NCI-H1105 treated with DMSO at 0.1 percent for 48 hours (cell line): ENCODE results near the gene DPYD.

Source experiments
- DNase-seq: peaks from one replicate; lab custom pipeline; 2025; lab: John Stamatoyannopoulos, UW

Gene DPYD

DNA sequence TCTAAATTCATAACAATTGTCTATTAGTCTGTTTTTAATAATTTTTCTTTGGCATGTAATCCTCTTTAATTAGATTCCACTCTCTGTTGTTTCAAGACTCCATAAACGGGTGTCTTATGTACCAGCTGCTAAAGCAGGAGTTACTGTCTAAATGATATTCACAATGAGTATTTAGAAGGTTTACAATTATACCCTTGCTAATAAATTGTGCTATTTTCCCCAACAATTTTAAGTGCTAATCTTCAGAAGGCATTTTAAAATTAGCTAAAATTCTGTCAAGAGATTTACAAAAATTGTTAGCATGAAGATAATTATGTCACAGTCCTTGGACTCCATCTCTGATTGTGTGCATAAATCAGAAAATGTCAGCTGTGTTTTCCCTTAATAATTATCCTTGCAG, 83.7 kb downstream of the DPYD start:
- peak; percentile 78 for DNase-seq

DNA sequence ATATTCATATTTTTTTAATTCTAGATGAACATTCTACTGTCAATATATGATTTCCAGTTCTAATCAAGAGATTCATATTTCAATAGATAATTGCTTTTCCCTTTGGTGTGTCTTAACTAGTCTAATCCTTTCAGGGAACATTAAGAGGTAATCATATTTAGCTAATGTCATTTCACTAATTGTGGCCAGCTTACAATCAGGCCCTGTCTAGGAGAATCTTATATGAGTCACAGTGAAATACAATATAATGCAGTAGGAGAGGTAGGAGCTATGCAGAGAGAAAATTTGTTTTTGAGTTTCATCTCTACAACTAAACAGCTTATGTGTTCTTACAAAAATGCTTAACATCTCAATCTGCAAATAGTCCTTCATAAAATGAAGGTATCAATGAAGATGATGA, 85.9 kb downstream of the DPYD start:
- peak; percentile 67 for DNase-seq

DNA sequence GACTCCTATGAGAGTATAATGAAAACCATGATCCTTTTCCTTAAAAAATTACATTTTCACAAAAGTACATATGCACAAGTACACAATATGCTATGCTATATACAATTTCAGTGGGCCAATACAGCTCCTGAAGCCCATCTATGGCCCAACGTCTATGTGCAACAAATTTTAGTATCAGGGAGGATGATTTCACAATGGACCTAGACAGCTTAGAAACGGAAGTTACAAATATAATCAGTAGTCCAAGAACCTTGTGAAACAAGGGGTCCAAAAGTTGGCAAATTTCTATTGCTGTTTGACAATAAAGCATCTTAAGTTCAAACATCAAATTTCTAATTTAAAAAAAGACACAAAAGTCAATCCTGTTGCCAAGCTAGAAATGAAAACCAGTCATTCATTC, 87.0 kb downstream of the DPYD start:
- DNase-seq = no peak

DNA sequence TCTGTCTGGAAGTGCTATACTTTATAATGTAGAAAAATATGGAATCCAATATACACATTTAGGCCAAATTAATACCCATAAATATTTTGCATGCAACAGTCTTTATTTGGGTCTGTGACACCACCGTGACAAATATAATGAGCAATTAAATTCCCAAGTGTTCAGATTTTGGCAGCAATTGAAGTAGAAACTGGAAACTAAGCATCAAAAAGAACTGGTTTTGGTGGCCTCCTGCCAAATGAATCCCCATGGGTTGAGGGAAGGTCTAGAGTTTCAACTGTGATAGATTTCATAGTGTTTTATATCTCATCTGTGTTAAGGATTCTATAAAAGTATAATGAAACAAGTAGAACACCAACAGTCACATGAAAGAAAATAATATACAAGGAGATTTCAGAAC, 88.4 kb downstream of the DPYD start:
- peak; percentile 99 for DNase-seq

DNA sequence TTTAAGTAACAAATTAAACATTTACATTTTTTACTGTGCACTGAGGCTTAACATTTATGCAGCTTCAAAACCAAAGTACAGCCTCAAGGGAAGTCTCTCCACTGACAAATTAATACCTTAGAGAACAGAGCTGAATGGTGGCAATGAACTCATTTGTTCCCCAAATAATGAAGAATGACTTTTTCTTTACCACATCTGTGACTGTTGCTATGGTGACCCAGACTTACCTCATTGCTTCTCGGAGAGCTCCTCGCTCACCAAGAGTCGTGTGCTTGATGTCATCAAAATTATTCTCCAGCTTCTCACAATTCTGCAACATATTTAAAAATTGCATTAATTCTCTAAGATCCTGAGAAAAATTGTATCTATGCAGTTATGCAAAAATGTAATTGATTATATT, 92.9 kb downstream of the DPYD start:
- DNase-seq = no peak

DNA sequence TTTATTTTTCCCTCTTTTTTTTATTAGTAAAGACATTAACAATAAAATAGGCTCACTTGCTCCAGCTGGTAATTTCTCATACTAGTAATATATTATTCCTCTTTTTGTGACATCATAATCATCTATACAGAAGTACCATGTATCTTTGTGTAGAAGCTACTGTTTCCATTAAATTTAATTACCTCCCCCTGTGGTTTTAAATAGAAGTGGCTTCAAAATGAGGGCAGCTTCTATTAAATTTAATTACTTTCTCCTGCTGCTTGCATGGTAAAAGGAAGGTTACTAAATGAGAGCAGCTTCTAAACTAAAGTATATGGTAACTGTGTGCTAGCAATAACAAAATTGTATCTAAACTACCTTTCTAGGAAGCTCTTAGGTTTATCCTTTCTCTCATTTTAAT, 94.0 kb downstream of the DPYD start:
- peak; percentile 99 for DNase-seq

DNA sequence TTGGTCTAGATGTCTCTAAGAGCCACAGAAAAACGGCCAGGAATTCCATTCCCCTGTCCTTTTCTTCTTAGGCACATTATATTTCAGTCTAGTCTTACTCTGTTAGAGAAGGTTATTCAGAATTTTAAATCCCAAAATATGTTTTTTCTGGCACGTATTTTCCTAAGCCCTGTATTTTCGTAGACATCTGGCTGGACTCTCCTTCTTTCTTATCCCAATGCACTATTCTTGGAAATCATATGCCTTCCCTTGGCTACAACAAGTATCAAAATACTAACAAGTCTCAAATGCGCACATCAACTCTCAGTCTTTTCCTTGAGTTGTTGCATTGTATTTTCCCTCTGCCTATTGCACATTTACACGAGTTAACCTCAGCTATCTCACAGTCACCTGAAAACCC, 96.2 kb downstream of the DPYD start:
- no peak for DNase-seq

DNA sequence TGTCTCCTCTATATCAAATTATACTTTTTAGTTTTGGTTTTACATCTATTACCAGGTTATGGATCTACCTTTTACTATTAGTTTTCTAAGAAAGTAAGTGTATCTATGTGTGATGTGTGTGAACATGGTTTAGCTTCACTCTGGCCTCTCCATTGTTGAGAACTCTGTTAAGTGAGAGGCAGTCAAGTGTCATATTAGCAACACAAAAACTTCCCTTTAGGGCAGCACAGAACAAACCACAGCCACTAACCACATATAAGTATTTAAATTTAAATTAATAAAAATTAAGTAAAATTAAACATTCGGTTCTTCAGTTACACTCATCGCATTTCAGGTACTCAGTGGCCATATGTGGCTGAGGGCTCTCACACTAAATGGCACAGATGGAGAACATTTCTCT, 96.6 kb downstream of the DPYD start:
- DNase-seq = no peak

DNA sequence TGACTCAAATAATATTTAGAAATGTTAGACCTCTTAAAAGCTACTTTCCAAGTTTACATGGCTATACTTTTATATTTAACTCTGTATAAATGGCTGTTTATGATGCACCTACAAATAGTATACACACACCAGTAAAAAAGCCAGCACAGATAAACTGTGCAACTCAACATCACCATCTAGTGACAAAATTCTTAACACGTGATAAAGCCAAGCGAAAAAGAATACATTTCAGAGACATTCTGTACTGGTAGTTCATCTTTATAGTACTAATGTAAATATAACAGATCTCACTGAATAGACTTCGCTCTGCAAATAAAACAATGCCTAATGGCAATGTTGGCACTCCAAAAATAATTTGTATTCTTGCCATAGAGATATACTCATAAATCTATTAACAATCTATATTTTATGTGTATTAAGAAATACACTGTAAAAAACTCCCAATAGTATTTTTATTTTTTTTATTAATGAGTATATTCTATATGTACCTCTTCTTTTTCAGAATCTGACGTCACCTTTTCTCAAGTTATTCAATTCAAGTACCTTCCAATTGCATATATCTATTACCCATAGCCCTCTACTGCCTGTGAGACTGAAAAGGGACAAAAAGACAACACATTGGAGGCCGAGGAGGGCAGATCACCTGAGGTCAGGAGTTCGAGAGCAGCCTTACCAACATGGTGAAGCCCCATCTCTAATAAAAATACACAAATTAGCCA, 100.2 kb downstream of the DPYD start:
- peak; percentile 40 for DNase-seq

DNA sequence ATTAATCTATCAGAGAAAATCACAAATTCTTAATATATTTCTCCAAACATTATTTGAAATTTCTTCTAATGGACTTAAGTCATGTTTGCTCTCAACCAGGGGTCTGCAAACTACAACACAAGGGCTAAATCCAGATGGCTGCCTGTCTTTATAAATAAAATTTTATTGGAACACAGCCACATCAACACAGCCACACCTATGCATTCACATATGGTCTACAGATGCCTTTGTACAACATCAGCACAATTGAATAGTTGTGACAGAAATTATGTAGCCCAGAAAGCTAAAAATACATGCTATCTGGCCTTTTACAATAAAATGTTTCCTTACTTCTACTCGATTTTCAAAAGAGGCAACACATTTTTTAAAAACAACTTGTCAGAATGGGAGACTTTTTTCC, 103.9 kb downstream of the DPYD start:
- no peak for DNase-seq

DNA sequence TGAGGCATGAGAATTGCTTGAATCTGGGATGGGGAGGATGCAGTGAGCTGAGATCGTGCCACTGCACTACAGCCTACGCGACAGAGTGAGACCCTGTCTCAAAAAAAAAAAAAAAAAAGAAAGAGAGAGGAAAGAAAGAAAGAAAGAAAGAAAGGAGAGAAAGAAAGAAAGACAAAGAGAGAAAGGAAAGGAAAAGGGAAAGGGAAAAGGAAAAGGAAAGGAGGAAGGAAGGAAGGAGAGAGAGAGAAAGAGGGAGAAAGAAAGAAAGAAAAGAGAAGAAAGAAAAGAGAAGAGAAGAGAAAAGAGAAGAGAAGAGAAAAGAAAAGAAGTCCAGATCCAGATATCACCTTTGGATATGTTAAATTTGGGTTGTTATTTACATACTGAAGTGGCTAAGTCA, 106.0 kb downstream of the DPYD start:
- DNase-seq = no peak

DNA sequence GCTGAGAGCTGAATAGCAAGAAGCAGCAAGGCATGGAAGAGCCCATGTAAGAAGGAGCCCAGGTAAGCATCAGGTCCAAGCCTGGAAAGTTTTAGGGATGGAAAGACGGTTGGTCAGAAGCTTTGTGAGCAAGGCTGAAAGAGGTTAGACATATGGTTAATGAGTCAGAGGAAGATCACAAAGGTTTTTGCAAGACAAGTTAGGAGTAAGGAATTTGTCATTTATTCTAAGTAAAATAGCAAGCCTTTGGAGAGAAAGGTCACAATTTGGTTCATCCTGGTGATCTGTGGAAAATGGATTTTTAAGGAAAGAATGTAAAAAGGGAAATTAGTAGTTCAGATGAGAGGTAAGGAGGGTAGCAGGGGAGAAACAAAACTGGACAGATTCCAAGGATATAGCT, 106.7 kb downstream of the DPYD start:
- no peak for DNase-seq

DNA sequence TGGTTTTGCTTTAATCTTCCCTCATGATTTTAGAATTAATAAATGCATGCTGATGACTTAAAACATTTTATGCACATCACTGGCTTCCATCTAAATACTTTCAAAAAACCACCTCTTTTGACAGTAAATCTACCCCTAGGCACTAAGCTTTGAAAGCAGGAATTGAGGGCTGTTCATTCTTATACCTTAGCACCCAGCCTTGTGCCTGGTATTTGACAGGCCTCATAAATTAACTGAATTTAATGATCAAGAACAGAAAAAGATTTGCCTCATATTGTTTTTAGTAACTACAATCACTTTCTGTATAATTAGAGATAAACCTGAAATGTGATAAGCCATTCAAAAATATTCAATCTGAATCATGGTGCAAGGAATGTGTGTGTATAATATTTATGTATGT, 108.8 kb downstream of the DPYD start:
- DNase-seq = no peak

DNA sequence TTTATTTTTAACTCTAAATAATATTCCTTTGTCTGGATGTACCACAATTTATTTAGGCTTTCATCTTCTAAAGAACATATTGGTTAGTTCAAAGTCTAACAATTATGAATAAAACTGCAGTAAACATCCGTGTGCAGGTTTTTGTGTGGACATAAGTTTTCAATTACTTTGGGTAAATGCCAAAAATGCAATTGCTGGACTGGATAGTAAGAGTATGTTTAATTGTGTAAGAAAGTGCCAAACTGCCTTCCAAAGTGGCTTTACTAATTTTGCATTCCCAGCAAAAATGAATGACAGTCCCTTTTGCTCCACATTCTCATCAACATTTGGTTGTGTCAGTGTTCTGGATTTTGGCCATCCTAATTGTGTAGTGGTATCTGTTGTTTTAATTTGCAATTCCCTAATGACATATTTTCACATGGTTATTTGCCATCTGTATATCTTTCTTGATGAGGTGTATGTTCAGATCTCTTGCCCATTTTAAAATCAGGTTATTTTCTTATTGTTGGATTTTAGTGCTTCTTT, 113.8 kb downstream of the DPYD start:
- peak; percentile 38 for DNase-seq

DNA sequence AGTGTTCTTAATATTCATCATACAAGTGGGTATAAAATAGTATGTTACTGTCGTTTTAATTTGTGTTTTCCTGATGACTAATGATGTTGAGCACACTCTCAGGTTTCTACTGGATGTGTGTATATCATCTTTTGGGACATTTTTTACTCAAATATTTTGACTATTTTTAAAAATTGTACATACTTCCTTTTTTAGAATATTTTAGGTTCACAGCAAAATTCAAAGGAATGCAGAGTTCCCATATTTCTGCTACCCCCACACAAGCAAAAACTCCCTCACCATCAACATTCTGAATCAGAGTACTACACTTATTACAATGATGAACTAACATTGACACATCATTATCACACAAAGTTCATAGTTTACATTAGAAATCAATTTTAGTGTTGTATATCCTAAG, 114.5 kb downstream of the DPYD start:
- no peak for DNase-seq

DNA sequence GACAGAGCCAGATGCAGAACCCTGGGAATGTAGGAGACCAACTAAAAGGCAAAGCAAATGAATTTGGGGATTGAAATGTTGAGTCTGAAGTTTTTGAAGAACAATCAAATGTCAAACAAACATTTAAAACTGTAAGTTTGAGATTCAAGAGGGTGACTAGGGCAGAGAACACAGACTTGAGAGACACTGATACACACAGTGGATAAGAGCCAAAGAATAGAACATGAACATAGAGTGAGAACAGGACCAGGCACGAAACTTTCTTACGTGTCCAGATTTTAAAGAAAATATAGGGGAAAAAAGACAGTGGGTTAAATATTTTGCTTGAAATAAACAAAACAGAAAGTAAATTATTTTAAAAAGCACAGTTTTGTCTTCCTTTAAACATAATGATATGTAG, 115.7 kb downstream of the DPYD start:
- DNase-seq = no peak

DNA sequence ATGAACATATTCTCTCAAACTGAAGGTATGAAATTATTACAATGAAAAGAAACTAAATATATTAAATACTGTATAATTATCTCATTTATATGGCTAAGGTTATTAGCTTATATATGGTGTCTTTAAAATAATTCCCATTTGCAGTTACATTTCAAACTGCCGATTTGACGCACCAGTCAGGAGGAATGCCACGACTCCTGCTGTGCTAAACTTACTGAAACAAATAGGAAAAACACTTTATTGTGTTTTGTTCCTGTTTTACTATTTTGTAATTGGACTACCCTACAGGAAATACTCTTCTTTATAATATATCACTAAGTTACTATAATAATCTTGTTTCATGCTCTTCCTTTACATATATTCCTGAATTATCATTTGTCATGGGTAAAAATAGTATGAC, 117.8 kb downstream of the DPYD start:
- DNase-seq = no peak

DNA sequence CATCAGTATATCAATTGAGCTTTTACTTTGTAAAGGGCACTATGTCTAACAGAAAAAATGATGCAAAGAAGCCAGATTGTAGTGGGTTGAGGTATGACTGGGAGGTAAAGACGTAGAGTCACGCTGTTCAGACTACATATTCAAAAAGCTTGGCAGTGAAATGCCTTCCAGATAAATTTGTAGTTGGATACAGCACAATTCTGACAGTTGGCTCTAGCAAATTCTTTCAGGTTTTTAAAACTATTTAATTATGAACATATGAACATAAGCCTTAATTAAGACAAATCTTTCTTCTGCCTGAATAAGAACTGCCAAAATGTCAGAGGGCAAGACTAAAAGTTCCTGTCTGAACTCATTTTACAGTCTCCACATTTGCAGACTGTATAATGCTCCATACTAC, 118.8 kb downstream of the DPYD start:
- no peak for DNase-seq

DNA sequence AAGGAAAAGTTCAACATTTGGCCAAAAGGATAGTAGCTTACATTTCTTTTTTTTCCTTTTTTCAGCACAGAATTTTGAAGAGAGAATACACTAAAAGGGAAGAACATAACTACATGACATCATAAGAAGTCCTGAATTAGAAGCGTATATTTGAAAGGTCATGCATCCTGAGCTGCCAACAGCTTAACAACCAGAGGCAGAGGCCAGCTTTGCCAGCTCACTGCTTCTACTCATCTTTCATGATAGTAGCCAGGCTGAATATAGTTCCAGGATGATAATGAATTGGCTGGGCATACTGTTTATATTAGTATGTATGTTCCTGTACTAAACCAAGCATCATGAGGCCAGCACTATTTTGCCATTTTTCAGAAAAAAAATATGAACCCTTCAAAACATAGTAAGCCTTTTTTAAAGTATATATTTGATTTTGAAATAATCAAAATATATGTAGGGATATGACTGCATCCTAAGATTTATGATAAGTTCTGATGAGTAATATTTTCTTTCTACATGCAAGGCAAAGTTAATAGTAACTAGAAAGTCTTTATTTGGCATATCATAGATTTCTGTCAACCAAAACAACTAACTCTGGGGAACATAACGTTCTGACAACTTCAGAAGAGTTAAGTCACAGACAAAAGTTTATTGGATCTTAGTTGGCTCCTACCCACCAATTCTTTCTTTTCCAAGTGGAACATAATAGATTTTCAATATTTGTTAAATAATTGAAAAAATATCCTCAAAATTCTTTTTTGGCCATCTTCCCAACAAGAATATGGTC, 123.2 kb downstream of the DPYD start:
- no peak for DNase-seq

DNA sequence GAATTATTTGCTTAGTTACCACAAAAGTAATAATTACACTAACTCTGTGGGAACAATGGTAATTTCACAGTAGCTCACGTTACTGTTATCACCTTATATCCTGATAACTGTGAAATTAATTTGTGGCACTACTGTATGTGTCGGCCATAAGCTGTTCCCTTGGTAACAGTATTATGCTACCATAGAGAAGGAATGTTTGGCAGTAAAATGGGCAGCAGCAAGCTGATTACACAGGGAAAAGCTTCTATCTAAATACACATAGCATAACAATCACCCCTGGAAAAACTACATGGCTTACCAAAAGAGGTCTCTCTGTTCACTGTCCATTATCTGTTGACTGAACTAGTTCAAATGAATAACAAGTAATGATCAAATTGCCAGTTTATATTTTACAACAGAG, 124.1 kb downstream of the DPYD start:
- DNase-seq = peak; percentile 42

DNA sequence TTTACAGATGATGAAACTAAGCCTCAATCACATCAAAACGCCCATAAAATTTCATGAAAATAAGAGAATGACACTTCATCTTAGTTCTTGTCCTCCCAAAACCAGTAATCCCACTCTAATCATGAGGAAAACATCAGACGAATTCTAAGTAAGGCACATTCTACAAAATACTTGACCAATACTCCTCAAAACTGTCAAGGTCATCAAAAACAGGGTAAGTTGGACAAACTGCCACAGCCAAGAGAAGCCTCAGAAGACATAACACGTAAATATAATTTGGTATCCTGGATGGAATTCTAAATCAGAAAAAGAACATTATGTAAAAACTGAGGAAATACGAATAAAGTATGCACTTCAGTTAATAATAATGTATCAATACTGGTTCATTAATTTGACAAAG, 128.2 kb downstream of the DPYD start:
- DNase-seq = no peak

DNA sequence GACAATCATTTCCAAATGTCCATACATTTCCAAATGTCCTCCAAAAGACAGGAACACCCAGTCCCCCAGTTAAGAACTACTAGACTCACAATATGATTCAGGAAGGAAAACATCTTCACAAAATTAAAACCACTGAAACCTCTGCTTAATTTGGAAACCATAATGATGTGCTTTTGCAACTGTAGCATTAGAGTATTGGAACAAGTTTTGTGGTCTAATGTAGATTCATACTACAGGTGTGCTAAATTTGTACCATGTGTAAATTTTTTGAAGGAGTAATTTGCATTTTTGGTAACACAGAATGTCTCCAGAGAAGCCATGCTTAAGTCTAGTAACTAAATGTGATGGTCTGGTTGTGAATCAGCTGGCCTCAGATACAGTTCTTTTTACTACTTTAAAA, 129.6 kb downstream of the DPYD start:
- DNase-seq = no peak

DNA sequence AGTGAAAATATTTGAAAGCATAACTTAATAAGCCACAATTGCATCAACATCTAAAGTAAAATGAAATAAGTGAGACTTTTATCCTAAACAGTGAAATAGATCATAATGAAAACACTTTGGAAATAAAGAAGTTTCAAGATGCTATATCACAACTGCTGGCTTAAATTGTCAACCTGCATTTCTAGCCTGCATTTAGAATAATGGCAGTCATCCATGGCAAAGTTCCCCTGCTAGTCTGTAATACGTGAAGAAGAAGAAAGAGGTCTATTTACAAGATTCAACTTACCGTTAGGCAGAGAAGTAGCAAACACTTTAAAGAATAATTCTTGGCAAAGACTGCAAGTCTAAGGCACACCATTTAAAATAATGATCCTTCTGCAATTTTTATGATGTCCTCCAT, 133.6 kb downstream of the DPYD start:
- DNase-seq = no peak

DNA sequence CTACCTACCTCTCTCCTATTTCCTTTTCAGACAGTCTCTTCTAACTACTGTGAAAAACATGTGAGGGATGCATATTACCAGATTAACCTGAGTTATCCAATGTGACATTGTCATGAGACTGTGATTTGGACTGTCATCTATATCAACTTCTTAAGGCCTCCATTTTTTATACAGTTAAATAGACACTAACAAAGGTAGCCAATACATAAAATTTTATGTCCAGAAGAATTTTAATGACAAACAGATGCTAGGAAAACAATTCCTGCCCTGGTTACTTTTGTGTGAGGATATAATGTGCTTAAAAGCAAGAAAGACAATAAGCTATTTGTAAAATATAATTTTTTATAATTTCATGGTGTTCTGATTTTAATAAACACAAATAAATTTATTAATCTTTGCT, 136.2 kb downstream of the DPYD start:
- DNase-seq = no peak
